Measurements from ENCODE around the gene ATP9B.
A peak's percentile ranks its signal among the peaks of the same experiment; 100 is the strongest.

ATP9B gene

GRCh38 chr18:79352432-79352831 is 283.2 kb downstream of the ATP9B start:
- POLR2A ChIA-PET, result no interaction called here

GRCh38 chr18:79353267-79353666 is 284.1 kb downstream of the ATP9B start:
- Histone ChIP-seq H3K4me1 (ENCODE audit: control insufficient read depth, insufficient read depth, low read length) (no peaks in the 10 kb centered on the region), H3K27ac (ENCODE audit: extremely low read depth, low read depth, low read length) (no peak overlapping the region), H3K36me3 (ENCODE audit: control insufficient read depth in 2 of 2, insufficient read depth in 1 of 2, low read length in 2 of 2) (no peaks in the 10 kb centered on the region; a peak in 1 of 3 replicates), H3K4me3 (ENCODE audit: low read depth, low read length) (no peak overlapping the region), H3K9me3 (ENCODE audit: control insufficient read depth, insufficient read depth, low read depth, low read length) (no peaks in the 10 kb centered on the region)
- CTCF ChIA-PET, result no interaction called here
- POLR2A ChIA-PET, result no interaction called here
- TF ChIP-seq CTCF (tag by site-specific recombination; IDR thresholded peaks at IDR 0.05) (peak; percentile 16; the same call in 1 of the 2 replicates), ZBTB44 (tag by site-specific recombination; IDR thresholded peaks at IDR 0.05) (no peak)

More at GRCh38 chr18:79352432-79352831, 283.2 kb downstream of the ATP9B start:
- Histone ChIP-seq H3K27ac (ENCODE audit: extremely low read depth, low read depth, low read length) (no peak overlapping the region), H3K4me3 (ENCODE audit: low read depth, low read length) (no peak overlapping the region), H3K4me1 (ENCODE audit: control insufficient read depth, insufficient read depth, low read length) (no peaks in the 10 kb centered on the region), H3K36me3 (ENCODE audit: control insufficient read depth in 2 of 2, insufficient read depth in 1 of 2, low read length in 2 of 2) (peaks cover 0 to 4% of the 10 kb centered on the region in 2 experiments; a peak in 2 of 3 replicates), H3K9me3 (ENCODE audit: control insufficient read depth, insufficient read depth, low read depth, low read length) (no peaks in the 10 kb centered on the region)
- CTCF ChIA-PET, result no interaction called here
- no peak for TF ChIP-seq ZBTB10 (tag by site-specific recombination; IDR thresholded peaks at IDR 0.05)
- TF ChIP-seq PRDM4 (tag by site-specific recombination; IDR thresholded peaks at IDR 0.05), result peak; percentile 95

GRCh38 chr18:79354350-79354749 is 285.2 kb downstream of the ATP9B start:
- peaks cover 0 to 3% of the 10 kb centered on the region in 2 experiments; a peak in 2 of 3 replicates for H3K36me3 ChIP-seq (ENCODE audit: control insufficient read depth in 2 of 2, insufficient read depth in 1 of 2, low read length in 2 of 2)
- ChIA-PET POLR2A (no interaction called here), CTCF (no interaction called here)
- H3K4me3 ChIP-seq (ENCODE audit: low read depth, low read length), result no peak overlapping the region
- no peaks in the 10 kb centered on the region for H3K9me3 ChIP-seq (ENCODE audit: control insufficient read depth, insufficient read depth, low read depth, low read length)
- TF ChIP-seq GLI2 (tag by site-specific recombination; IDR thresholded peaks at IDR 0.05; ENCODE audit: borderline replicate concordance, low read depth), result no peak
- H3K4me1 ChIP-seq (ENCODE audit: control insufficient read depth, insufficient read depth, low read length), result no peaks in the 10 kb centered on the region
- no peak overlapping the region for H3K27ac ChIP-seq (ENCODE audit: extremely low read depth, low read depth, low read length)

GRCh38 chr18:79355433-79356335 is 286.5 kb downstream of the ATP9B start:
- H3K36me3 ChIP-seq (ENCODE audit: control insufficient read depth in 2 of 2, insufficient read depth in 1 of 2, low read length in 2 of 2), result peaks cover 0 to 12% of the 10 kb centered on the region in 2 experiments; a peak in 2 of 3 replicates
- POLR2A ChIA-PET, result no interaction called here
- no peaks in the 10 kb centered on the region for H3K4me1 ChIP-seq (ENCODE audit: control insufficient read depth, insufficient read depth, low read length)
- no peaks in the 10 kb centered on the region for H3K9me3 ChIP-seq (ENCODE audit: control insufficient read depth, insufficient read depth, low read depth, low read length)
- CTCF ChIA-PET, result no interaction called here
- no peak overlapping the region for H3K27ac ChIP-seq (ENCODE audit: extremely low read depth, low read depth, low read length)
- TF ChIP-seq ZBTB17 (tag by site-specific recombination; IDR thresholded peaks at IDR 0.05) (no peak), ZFP3 (tag by site-specific recombination; IDR thresholded peaks at IDR 0.05; ENCODE audit: low read depth) (no peak), ZNF23 (tag by site-specific recombination; IDR thresholded peaks at IDR 0.05; ENCODE audit: borderline replicate concordance) (no peak), ZNF121 (tag by site-specific recombination; IDR thresholded peaks at IDR 0.05) (no peak), RBAK (tag by site-specific recombination; IDR thresholded peaks at IDR 0.05) (no peak), KLF17 (tag by site-specific recombination; IDR thresholded peaks at IDR 0.05) (no peak), GLI4 (tag by site-specific recombination; IDR thresholded peaks at IDR 0.05) (no peak)
- H3K4me3 ChIP-seq (ENCODE audit: low read depth, low read length), result no peak overlapping the region

Measured in HEK293 (cell line).